ENCODE results near the gene DDX4. TPM values are rescaled to one million over a fixed set of nuclear protein-coding genes. Genes with fewer than 3 reads are reported as not detected.
"Not testable (repeated sequence)": the region's sequence is repeated elsewhere in the genome, so short reads cannot be mapped to it uniquely, and the experiment has no call there.

Gene DDX4
- total and polyA plus RNA-seq, 12 donors = 0.06 TPM; not detected in 11

- Histone ChIP-seq H3K4me1 (replicated peaks in 1 of 2) (peaks cover 9 to 13% of the 10 kb centered on the region in 2 donors), H3K27ac (no peak overlapping the region), H3K9me3 (replicated peaks in 1 of 3) (no peaks in the 10 kb centered on the region), H3K36me3 (replicated peaks in 1 of 2) (no peaks in the 10 kb centered on the region), H3K4me3 (no peak overlapping the region), H3K27me3 (no peaks in the 10 kb centered on the region)
- TF ChIP-seq CTCF (IDR thresholded peaks at IDR 0.05) (no peak), POLR2A (IDR thresholded peaks at IDR 0.05) (no peak)
- 85 to 92% (median 88%) methylated on average over 6 of the region's 6 CpGs for WGBS, 4 donors
- intact Hi-C loops (cut with DNase I) = no loop called here
- DNase-seq = no peak
These were observed 23.1 kb upstream of the DDX4 start for GRCh38 chr5:55714749-55715148.

GRCh38 chr5:55715519-55716078 is 22.3 kb upstream of the DDX4 start:
- Histone ChIP-seq H3K27ac (no peak overlapping the region), H3K4me3 (no peak overlapping the region), H3K4me1 (replicated peaks in 1 of 2) (peaks cover 9 to 13% of the 10 kb centered on the region in 2 donors), H3K36me3 (replicated peaks in 1 of 2) (no peaks in the 10 kb centered on the region), H3K9me3 (replicated peaks in 1 of 3) (no peaks in the 10 kb centered on the region), H3K27me3 (no peaks in the 10 kb centered on the region)
- intact Hi-C loops (cut with DNase I) = no loop called here
- no peak for DNase-seq
- TF ChIP-seq CTCF (IDR thresholded peaks at IDR 0.05) (no peak), POLR2A (IDR thresholded peaks at IDR 0.05) (no peak)
- 89 to 92% (median 90%) methylated on average over 6 of the region's 6 CpGs for WGBS, 4 donors

GRCh38 chr5:55719026-55719425 is 18.8 kb upstream of the DDX4 start:
- WGBS, 4 donors = 92 to 98% (median 97%) methylated on average over 2 of the region's 2 CpGs
- intact Hi-C loops (cut with DNase I); DNase-seq; H3K9me3 ChIP-seq (replicated peaks in 1 of 3); H3K4me3 ChIP-seq; H3K27me3 ChIP-seq; H3K4me1 ChIP-seq (replicated peaks in 1 of 2); H3K36me3 ChIP-seq (replicated peaks in 1 of 2); H3K27ac ChIP-seq: not testable (repeated sequence)

GRCh38 chr5:55720188-55720703 is 17.6 kb upstream of the DDX4 start:
- Histone ChIP-seq H3K36me3 (replicated peaks in 1 of 2) (no peaks in the 10 kb centered on the region), H3K27me3 (no peaks in the 10 kb centered on the region), H3K4me1 (replicated peaks in 1 of 2) (no peaks in the 10 kb centered on the region), H3K4me3 (no peak overlapping the region), H3K9me3 (replicated peaks in 1 of 3) (no peaks in the 10 kb centered on the region), H3K27ac (no peak overlapping the region)
- DNase-seq = no peak
- WGBS, 4 donors = 74 to 87% (median 84%) methylated on average over 3 of the region's 3 CpGs
- no peak for TF ChIP-seq POLR2A (IDR thresholded peaks at IDR 0.05)
- no peak for TF ChIP-seq CTCF (IDR thresholded peaks at IDR 0.05)
- intact Hi-C loops (cut with DNase I) = no loop called here

- no peak overlapping the region for H3K4me3 ChIP-seq
- no peaks in the 10 kb centered on the region for H3K36me3 ChIP-seq (replicated peaks in 1 of 2)
- TF ChIP-seq CTCF (IDR thresholded peaks at IDR 0.05) (no peak), POLR2A (IDR thresholded peaks at IDR 0.05) (no peak)
- H3K9me3 ChIP-seq (replicated peaks in 1 of 3) = no peaks in the 10 kb centered on the region
- intact Hi-C loops (cut with DNase I) = no loop called here
- no peaks in the 10 kb centered on the region for H3K4me1 ChIP-seq (replicated peaks in 1 of 2)
- 80 to 88% (median 82%) methylated on average over 4 of the region's 4 CpGs for WGBS, 4 donors
- H3K27ac ChIP-seq = no peak overlapping the region
- no peak for DNase-seq
- no peaks in the 10 kb centered on the region for H3K27me3 ChIP-seq
These were observed 13.6 kb upstream of the DDX4 start for GRCh38 chr5:55724281-55724680.

All from adrenal gland (tissue), 12 donors.